T1000 (cell line): Measurements from ENCODE around the gene SLC37A3.

Experiments used
- DNase-seq: peaks from one replicate; lab custom pipeline; 2025; ENCODE audit warnings: mixed read lengths; lab: John Stamatoyannopoulos, UW

The SLC37A3 gene

GRCh38 chr7:140402178-140402835, 4.0 kb upstream of the SLC37A3 start:
- no peak for DNase-seq

DNA sequence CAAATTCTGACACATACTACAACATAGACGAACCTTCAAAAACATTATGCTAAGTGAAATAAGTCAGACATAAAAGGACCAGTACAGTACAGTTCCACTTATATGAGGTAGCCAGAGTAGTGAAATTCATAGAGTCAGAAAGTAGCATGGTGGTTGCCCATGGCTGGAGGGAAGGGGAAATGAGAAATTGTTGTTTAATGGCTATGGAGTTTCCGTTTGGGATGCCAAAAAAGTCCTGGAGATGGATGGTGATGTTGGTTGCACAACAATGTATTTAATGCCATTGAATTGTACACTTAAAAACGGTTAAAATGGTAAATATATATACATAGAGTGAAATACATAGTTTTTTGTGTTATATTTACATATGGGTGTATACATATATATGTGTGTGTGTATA, 2.1 kb upstream of the SLC37A3 start:
- no peak for DNase-seq

- DNase-seq, result no peak
Measured at GRCh38 chr7:140398821-140399220, 491 bp upstream of the SLC37A3 start.

DNA sequence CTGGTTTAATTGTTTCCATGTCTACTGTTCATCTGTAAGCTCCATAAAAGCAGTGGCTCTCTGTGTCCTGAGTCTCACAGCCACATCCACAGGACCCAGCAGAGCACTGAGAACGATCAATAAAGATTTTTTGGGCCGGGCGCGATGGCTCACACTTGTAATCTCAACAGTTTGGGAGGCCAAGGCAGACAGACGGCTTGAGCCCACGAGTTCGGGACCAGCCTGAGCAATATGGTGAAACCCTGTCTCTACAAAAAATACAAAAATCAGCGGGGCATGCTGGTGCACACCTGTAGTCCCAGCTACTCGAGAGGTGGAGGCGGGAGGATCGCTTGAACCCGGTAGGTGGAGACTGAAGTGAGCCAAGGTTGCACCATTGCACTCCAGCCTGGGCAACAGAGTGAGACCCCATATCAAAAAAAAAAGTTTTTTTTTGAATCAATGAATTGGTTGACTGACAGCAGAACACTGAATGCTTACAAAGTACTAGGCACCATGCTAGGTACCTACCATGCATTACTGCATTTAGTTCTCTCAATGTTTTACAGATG, 4.5 kb downstream of the SLC37A3 start:
- no peak for DNase-seq

DNA sequence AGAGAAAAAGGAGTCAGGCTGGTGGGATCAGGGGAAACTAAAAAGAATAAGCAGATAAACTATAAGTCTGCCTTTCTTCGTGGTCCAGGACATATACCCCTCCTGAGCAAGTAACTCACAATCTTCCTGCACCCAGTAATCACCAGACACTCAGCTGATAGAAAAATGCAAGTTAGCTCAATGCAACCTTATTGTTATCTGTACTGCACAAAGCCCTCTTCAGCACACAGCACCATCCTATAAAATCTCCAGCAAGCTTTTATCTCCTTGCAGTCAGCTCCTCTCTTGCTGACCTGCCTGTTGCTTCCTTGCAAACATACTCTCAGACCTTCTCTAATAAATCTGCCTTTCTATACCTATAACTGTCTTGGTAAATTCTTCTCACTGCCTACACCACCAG, 6.7 kb downstream of the SLC37A3 start:
- DNase-seq, result no peak

DNA sequence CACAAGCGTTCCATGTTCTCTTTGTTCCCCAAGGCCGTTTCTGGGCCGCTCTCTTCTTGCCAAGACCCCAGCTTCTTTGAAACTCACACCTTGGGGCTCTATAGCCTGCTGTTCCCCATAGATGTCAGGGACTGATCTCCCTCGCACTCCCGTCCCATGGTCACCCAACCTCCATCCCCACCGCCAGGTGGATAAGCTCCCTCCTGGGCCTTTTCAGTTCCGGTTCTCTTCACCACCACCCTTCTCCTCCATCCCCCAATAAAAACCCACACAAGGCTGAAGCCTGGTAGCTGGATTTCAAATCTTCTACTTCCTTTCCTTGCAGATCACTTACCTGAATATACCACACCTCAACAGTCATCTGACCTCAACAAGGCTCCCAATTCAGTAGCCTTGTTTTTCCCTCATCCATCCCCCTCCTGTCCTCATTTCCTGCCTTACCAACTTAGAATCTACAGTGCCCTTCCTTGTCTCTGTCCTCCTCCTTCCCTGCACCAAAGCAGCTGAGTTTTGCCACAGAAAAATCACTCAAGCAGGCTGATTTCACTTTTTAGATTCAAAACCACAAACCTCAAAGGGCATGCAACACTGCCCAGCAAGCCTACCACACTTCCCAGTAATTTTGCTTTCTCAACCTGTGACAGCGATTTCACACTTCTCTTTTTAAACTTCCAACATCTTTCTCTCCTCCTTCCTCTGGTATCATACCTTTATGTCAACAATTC, 7.7 kb downstream of the SLC37A3 start:
- no peak for DNase-seq

GRCh38 chr7:140390034-140390433, 8.3 kb downstream of the SLC37A3 start:
- DNase-seq, result no peak

DNA sequence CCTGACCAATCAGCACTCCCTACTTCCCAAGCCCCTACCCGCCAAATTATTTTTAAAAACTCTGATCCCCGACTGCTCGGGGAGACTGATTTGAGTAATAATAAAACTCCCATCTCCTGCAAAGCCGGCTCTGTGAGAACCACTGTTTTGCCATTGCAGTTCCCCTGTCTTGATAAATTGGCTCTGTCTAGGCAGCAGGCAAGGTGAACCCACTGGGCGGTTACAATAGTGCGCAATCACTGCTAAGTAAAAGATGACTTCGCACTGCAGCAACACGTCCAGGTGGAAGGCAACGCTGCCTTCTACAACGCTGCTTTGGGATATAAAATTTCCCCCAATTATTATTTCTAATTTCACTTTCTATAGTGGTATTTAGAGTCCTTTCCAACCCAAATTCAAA, 8.9 kb downstream of the SLC37A3 start:
- no peak for DNase-seq

- DNase-seq, result no peak
Measured at GRCh38 chr7:140384894-140385545, 13.3 kb downstream of the SLC37A3 start.

DNA sequence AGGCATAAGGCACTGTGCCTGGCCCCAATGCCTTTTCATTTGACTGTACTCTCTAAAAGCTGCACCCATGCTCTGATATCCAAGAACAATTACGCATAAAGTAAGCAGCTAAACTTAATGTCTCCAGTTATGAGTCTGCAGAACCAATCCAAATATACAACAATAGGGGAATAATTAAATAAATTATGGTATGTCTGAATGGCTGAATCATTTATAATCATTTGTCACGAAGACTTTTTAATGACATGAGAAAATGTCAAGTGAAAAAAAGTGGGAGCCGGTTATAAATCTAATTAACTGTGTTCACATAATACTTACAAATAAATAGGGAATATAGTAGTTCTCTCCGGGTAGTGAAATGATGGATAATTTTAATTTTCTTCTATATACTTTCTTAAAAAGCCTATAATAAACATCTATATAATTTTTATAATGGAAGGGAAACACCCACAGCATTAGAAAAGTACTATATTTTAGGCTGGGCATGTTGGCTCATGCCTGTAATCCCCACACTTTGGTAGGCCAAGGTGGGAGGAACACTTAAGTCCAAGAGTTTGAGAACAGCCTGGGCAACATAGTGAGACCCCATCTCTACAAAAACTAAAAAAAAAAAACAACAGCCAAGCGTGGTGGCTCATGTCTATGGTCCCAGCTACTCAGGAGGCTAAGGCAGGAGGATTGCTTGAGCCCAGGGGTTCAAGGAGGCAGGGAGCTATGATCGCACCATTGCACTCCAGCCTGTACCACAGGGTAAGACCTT, 14.2 kb downstream of the SLC37A3 start:
- DNase-seq, result no peak

GRCh38 chr7:140375892-140376730, 22.2 kb downstream of the SLC37A3 start:
- no peak for DNase-seq

GRCh38 chr7:140375323-140375722, 23.0 kb downstream of the SLC37A3 start:
- no peak for DNase-seq

- DNase-seq, result no peak
Measured at GRCh38 chr7:140369294-140369693, 29.0 kb downstream of the SLC37A3 start.

DNA sequence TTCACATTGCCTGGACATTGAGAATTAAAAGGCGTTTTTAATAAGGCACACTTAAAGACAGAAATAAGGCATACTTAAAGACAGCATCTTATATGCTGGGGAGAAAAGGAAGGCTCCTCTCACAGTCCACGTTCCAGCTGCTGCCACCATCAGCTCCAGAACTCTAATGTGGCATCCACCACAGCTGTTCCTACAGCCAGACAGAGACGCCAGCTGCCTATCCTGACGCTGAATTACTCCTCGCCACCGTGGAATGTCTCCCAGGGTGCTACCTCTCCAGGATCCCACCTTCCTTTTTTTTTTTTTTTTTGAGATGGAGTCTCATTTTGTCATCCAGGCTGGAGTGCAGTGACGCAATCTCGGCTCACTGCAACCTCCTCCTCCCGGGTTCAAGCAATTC, 30.8 kb downstream of the SLC37A3 start:
- DNase-seq, result no peak

GRCh38 chr7:140364819-140365218, 33.5 kb downstream of the SLC37A3 start:
- DNase-seq, result no peak

- no peak for DNase-seq
Measured at GRCh38 chr7:140360697-140361229, 37.6 kb downstream of the SLC37A3 start.

- DNase-seq, result no peak
Measured at GRCh38 chr7:140358412-140359051, 39.8 kb downstream of the SLC37A3 start.

GRCh38 chr7:140358024-140358411, 40.3 kb downstream of the SLC37A3 start:
- DNase-seq, result no peak

DNA sequence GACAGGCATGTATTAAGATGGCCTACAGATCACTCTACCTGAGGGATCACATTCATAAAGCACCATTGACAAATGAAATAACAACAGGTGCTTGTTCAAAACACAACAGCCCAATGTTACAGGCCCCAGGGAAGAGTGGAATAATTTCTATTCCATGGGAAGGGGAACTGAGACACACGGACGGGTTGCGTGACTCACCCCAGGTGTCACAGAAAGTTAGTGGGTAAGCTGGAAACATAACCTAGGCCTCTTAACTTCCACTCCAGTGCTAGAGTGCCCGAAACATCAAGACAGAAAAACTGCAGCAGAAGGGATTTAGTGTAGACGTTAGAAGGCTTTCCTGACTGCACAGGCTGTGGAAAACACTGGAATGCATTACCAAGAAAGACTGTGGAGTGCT, 48.3 kb downstream of the SLC37A3 start:
- DNase-seq, result no peak

- DNase-seq, result no peak
Measured at GRCh38 chr7:140349144-140349771, 49.1 kb downstream of the SLC37A3 start.
